ENCODE measurements around the gene SLC27A5. TPM values are rescaled to one million over a fixed set of nuclear protein-coding genes. Genes with fewer than 3 reads are reported as not detected.

The SLC27A5 gene
- total and polyA plus RNA-seq, 2 of the 13 experiments (the other 11 are each of a cell fraction or from before 2014, with no cell fraction given), result 30.3 to 40.2 TPM

GRCh38 chr19:58513694-58514563, 2.1 kb upstream of the SLC27A5 start (continued):
- no peak for TF ChIP-seq ZNF512 (CRISPR knock-in tag; IDR thresholded peaks at IDR 0.05)
- TF ChIP-seq NFKBIZ (CRISPR knock-in tag; IDR thresholded peaks at IDR 0.05), result no peak
- TF ChIP-seq PHF5A (CRISPR knock-in tag; IDR thresholded peaks at IDR 0.05; ENCODE audit: low read depth, unreplicated experiment), result peak; percentile 78
- TF ChIP-seq ZNF746 (CRISPR knock-in tag; IDR thresholded peaks at IDR 0.05), result no peak; the same call in 1 of the 2 replicates
- TF ChIP-seq AKNA (CRISPR knock-in tag; IDR thresholded peaks at IDR 0.05; ENCODE audit: borderline replicate concordance), result no peak
- no peak for TF ChIP-seq ZNF136 (CRISPR knock-in tag; IDR thresholded peaks at IDR 0.05; ENCODE audit: low read depth)
- no peak for TF ChIP-seq LRRFIP1 (CRISPR knock-in tag; conservative IDR thresholded peaks at IDR 0.05)
- peak; percentile 69 for TF ChIP-seq HDAC1 (CRISPR knock-in tag; IDR thresholded peaks at IDR 0.05)
- no peak for TF ChIP-seq GFI1 (CRISPR knock-in tag; IDR thresholded peaks at IDR 0.05; ENCODE audit: borderline replicate concordance)
- peak; percentile 55 for TF ChIP-seq ZNF782 (CRISPR knock-in tag; IDR thresholded peaks at IDR 0.05; ENCODE audit: borderline replicate concordance)
- no peak; the same call in 1 of the 2 replicates for TF ChIP-seq MYNN (CRISPR knock-in tag; IDR thresholded peaks at IDR 0.05; ENCODE audit: low read depth)
- TF ChIP-seq IRF1 (CRISPR knock-in tag; IDR thresholded peaks at IDR 0.05; ENCODE audit: low read depth), result no peak
- TF ChIP-seq ZNF704 (CRISPR knock-in tag; IDR thresholded peaks at IDR 0.05; ENCODE audit: borderline replicate concordance), result peak; percentile 92; the same call in 1 of the 2 replicates
- TF ChIP-seq NFIC (IDR thresholded peaks at IDR 0.05; ENCODE audit: low read length), result no peak

Data from HepG2 (cell line).